ENCODE results near the gene SUPT4H1.

- no peak for TF ChIP-seq CTCF (IDR thresholded peaks at IDR 0.05; ENCODE audit: low read depth, low read length)
- no peak for TF ChIP-seq EZH2phosphoT487 (IDR thresholded peaks at IDR 0.05; ENCODE audit: low read depth)
Measured at GRCh38 chr17:58314706-58315015, 37.3 kb downstream of the SUPT4H1 start.

All from OCI-LY3 (cell line).